ENCODE results near the gene VPREB3.
A peak's percentile ranks its signal among the peaks of the same experiment; 100 is the strongest.

VPREB3 gene

GRCh38 chr22:23782703-23783102, 28.5 kb upstream of the VPREB3 start:
- no peak for DNase-seq (ENCODE audit: low read depth in 2 of 2)

- no peak for DNase-seq (ENCODE audit: low read depth in 2 of 2)
Measured at GRCh38 chr22:23782252-23782651, 28.0 kb upstream of the VPREB3 start.

- no peak for DNase-seq (ENCODE audit: low read depth in 2 of 2)
Measured at GRCh38 chr22:23781511-23782183, 27.4 kb upstream of the VPREB3 start.

- DNase-seq (ENCODE audit: low read depth in 2 of 2), result no peak
Measured at GRCh38 chr22:23781065-23781464, 26.8 kb upstream of the VPREB3 start.

GRCh38 chr22:23780146-23780748, 26.0 kb upstream of the VPREB3 start:
- DNase-seq (ENCODE audit: low read depth in 2 of 2), result no peak

- no peak for DNase-seq (ENCODE audit: low read depth in 2 of 2)
Measured at GRCh38 chr22:23779731-23780130, 25.5 kb upstream of the VPREB3 start.

GRCh38 chr22:23779083-23779482, 24.9 kb upstream of the VPREB3 start:
- no peak for DNase-seq (ENCODE audit: low read depth in 2 of 2)

- no peak for DNase-seq (ENCODE audit: low read depth in 2 of 2)
Measured at GRCh38 chr22:23778577-23778900, 24.3 kb upstream of the VPREB3 start.

GRCh38 chr22:23777776-23778576, 23.8 kb upstream of the VPREB3 start:
- no peak for DNase-seq (ENCODE audit: low read depth in 2 of 2)

GRCh38 chr22:23775779-23776375, 21.7 kb upstream of the VPREB3 start:
- DNase-seq (ENCODE audit: low read depth in 2 of 2), result no peak

- DNase-seq (ENCODE audit: low read depth in 2 of 2), result no peak
Measured at GRCh38 chr22:23774922-23775436, 20.8 kb upstream of the VPREB3 start.

GRCh38 chr22:23774114-23774921, 20.1 kb upstream of the VPREB3 start:
- no peak for DNase-seq (ENCODE audit: low read depth in 2 of 2)

- DNase-seq (ENCODE audit: low read depth in 2 of 2), result no peak
Measured at GRCh38 chr22:23773483-23774113, 19.4 kb upstream of the VPREB3 start.

GRCh38 chr22:23772649-23773473, 18.6 kb upstream of the VPREB3 start, which contains the start of gene MMP11:
Gene MMP11, plus strand, starts transcription at chr22:23772849. Its CDS starts 22 bp downstream, at chr22:23772871.
- peak in 1 of 2 experiments; percentile 44 for DNase-seq (ENCODE audit: low read depth in 2 of 2)

- no peak for DNase-seq (ENCODE audit: low read depth in 2 of 2)
Measured at GRCh38 chr22:23772315-23772648, 18.1 kb upstream of the VPREB3 start.

- no peak for DNase-seq (ENCODE audit: low read depth in 2 of 2)
Measured at GRCh38 chr22:23769321-23769965, 15.2 kb upstream of the VPREB3 start.

GRCh38 chr22:23767673-23768548, 13.7 kb upstream of the VPREB3 start, which contains the start of gene CHCHD10:
Gene CHCHD10, minus strand, starts transcription at chr22:23767972. Its CDS starts 98 bp downstream, at chr22:23767874.
- peak; percentile 54 to 79 for DNase-seq (ENCODE audit: low read depth in 2 of 2)

GRCh38 chr22:23767303-23767672, 13.1 kb upstream of the VPREB3 start:
- DNase-seq (ENCODE audit: low read depth in 2 of 2), result no peak
